GM19099 (cell line): ENCODE data around the gene TSC22D4.

Source experiments
- POLR2A ChIP-seq: IDR thresholded peaks from 3 replicates; pipeline ENCODE4 v1.6.1; 2011; ENCODE audit warnings: low read depth; ENCODE audit not compliant: insufficient read length; ENCODE audit errors: extremely low read depth

TSC22D4 gene

GRCh38 chr7:100428199-100428966, 50.6 kb downstream of the TSC22D4 start, which contains the start of gene ZCWPW1:
Gene ZCWPW1, minus strand, starts transcription at chr7:100428703. Its CDS starts 8,054 bp downstream, at chr7:100420649.
- TF ChIP-seq POLR2A: peak; percentile 100

DNA sequence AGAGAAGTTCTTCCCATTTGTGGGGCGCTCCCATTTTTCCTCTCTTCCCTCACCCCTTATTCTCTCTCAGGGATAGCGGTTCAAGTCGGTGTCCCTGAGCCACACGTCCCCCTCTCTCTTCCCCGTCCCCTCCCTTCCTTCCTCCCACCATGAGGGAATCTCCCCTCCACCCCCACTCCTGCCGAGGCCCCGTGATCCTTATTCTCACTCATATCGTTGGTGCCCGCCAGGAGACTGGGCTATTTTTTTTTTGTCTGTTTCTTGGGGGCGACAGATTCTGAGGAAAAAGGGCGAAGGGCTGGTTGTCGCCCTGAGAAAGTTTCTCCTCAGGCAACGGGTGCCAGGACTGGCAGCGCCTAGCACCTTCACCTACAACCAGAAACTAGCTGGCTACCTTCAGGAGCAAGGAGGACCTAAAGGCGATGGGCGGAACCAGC, 51.2 kb downstream of the TSC22D4 start:
- no peak for TF ChIP-seq POLR2A

- no peak for TF ChIP-seq POLR2A
Observed at GRCh38 chr7:100426516-100426915, 52.5 kb downstream of the TSC22D4 start.

DNA sequence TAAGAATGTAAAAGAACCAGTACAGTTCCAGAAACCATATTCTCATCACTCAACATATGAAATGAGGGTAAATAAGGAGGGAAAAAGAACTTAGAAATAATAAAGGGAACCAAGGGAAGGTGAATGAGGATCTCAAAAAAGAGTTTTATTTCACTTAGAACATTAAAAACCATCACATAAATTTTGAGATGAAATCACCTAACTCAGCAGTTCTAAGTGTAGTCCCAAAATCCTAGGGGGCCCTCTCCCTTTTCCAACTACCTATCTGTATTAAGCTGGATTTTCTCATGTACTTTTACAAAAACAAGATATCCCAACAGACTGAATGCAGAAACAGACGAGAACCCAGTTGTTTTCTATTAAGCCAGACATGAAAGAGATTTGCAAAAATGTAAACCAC, 53.7 kb downstream of the TSC22D4 start:
- TF ChIP-seq POLR2A: no peak

GRCh38 chr7:100423315-100423714, 55.7 kb downstream of the TSC22D4 start:
- TF ChIP-seq POLR2A: no peak

- TF ChIP-seq POLR2A: no peak
Observed at GRCh38 chr7:100419660-100420226, 59.3 kb downstream of the TSC22D4 start.

DNA sequence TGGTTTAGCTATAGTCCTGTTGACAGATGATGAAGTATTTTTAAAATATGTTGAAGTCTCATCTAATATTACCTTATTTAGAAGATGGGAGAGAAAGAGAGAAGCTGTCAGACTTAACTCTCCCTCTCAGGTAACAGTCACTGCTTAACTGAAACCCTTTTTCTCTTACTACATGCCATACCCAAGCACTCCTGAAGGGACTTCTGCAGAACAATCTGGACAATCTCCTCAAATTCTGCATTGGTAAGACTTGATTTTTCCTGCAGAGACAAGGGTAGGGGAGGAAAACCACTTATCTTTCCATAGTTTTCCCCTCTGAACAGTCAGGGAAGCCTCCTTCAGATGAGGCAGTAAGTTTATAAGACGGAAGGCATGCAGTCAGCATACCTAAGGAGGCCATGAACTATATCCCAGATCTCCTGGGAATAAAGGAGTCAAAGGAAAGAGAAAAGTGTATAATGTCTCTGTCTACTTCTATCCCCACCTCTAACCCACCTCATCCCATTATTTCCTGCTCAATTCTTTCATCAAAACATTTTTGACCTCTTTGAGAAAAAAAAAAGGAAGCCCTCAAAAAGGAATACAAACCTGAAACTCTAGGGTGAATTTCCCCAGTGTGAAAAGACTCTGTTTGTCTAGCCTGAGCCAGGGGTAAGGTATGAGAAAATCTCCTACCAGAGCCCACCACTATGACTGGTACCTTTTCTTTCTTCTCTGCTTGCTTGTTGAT, 59.9 kb downstream of the TSC22D4 start:
- TF ChIP-seq POLR2A: no peak
